Retinal pigment epithelial cell (primary cell): Measurements from ENCODE around the gene TFEB.
A peak's percentile ranks its signal among the peaks of the same experiment; 100 is the strongest.

Experiments used
- DNase-seq: peaks from one replicate; pipeline ENCODE4 v3.0.0-alpha.2; 2010; ENCODE audit warnings: low read depth
- H3K4me3 ChIP-seq: 2 replicates; pipeline ENCODE4 v1.5.1; 2011; ENCODE audit warnings: mild to moderate bottlenecking, low read length, control low read depth, moderate library complexity
- CTCF ChIP-seq: conservative IDR thresholded peaks from 2 replicates; pipeline ENCODE4 v1.5.1; 2011; ENCODE audit warnings: low read depth, low read length, control low read depth, inconsistent platforms

TFEB gene

GRCh38 chr6:41685641-41686380 is 49.6 kb downstream of the TFEB start:
- no peak for TF ChIP-seq CTCF
- DNase-seq: no peak

GRCh38 chr6:41684311-41685180 is 50.9 kb downstream of the TFEB start:
- no peak overlapping the region for H3K4me3 ChIP-seq
- no peak for DNase-seq
- TF ChIP-seq CTCF: no peak

More at GRCh38 chr6:41685641-41686380, 49.6 kb downstream of the TFEB start:
- H3K4me3 ChIP-seq: no peak overlapping the region

GRCh38 chr6:41683523-41684310 is 51.7 kb downstream of the TFEB start:
- no peak for DNase-seq
- TF ChIP-seq CTCF: peak; percentile 85
- peak overlapping the region; percentile 38 for H3K4me3 ChIP-seq

GRCh38 chr6:41683273-41683522 is 52.2 kb downstream of the TFEB start:
- H3K4me3 ChIP-seq: peak overlapping the region; percentile 38
- no peak for DNase-seq
- no peak for TF ChIP-seq CTCF

- peak overlapping the region; percentile 38 for H3K4me3 ChIP-seq
- DNase-seq: no peak
- TF ChIP-seq CTCF: no peak
These were observed 52.7 kb downstream of the TFEB start for GRCh38 chr6:41682497-41683272.

- peak; percentile 62 for DNase-seq
- peak; percentile 91 for TF ChIP-seq CTCF
- H3K4me3 ChIP-seq: no peak overlapping the region
These were observed 53.3 kb downstream of the TFEB start for GRCh38 chr6:41682056-41682477.
